GM13977 (cell line): ENCODE measurements around the gene TPRA1.

Source experiments
- DNase-seq: peaks from one replicate; pipeline ENCODE4 v3.0.0; 2012; ENCODE audit warnings: low spot score
- CTCF ChIP-seq: IDR thresholded peaks from 2 replicates; pipeline ENCODE4 v1.5.1; 2012; ENCODE audit warnings: mild to moderate bottlenecking, control low read depth; ENCODE audit not compliant: insufficient read depth; ENCODE audit errors: extremely low read depth, missing control alignments
- in situ Hi-C: fragments of 300-500 bp; cut with MboI; formaldehyde crosslinking; loops from one replicate; pipeline ENCODE4 v1.12.0; 2022; ENCODE audit warnings: low sequenced_read_pairs, low pct_unique_long_range_greater_than_20kb, mixed read lengths, inconsistent platforms; ENCODE audit not compliant: unreplicated experiment

TPRA1 gene

DNA sequence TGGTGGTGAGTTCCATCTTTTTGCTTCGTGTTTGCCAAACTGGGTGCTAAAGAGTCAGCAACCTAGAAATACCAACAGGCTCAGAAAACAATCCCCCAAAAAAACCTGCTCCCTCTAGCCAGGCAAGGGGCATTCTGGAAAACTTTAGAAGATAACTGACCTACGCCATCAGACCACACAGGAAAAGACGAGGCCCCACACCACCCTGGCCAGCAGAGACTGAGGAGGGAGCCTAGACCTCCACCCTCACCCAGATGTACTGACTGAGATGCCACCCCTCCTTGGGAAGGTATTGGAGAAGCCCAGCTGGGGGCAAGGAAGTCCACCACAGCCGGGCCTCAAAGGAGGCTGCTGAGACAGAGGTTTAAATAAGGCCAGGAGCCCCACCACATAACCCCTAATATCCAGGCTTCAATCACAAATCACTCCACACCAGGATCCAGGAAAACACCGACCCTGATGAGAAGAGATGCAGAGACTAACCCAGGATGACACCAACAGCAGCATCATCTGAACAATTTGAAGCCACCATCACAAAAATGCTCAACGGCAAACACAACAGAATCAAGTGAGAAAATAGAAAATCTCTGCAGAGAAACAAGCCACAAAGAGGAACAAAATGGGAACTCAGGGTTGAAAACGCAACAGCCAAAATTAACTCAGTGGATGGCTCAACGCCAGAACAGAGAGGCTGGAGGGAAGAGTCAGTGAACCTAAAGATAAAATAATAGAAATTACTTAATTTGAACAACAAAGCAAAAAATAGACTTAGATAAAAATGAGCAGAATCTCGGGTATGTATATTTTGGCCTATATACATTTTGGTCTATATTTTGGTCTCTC is 61.0 kb downstream of the TPRA1 start:
- no peak for TF ChIP-seq CTCF
- in situ Hi-C loops = no loop called here
- no peak for DNase-seq

GRCh38 chr3:127525373-127525772 is 65.2 kb downstream of the TPRA1 start:
- DNase-seq = no peak
- TF ChIP-seq CTCF = no peak
- in situ Hi-C loops = no loop called here

GRCh38 chr3:127524296-127524896 is 66.1 kb downstream of the TPRA1 start:
- in situ Hi-C loops = no loop called here
- no peak for TF ChIP-seq CTCF
- DNase-seq = no peak
